HUDEP-2 (cell line): ENCODE results near the gene TCAIM.

Experiments
- DNase-seq, 76 experiments: peaks; one replicate each; lab custom pipeline; 2025; ENCODE audit not compliant: unreplicated experiment in 76 of 76; lab: John Stamatoyannopoulos, UW

TCAIM gene

DNA sequence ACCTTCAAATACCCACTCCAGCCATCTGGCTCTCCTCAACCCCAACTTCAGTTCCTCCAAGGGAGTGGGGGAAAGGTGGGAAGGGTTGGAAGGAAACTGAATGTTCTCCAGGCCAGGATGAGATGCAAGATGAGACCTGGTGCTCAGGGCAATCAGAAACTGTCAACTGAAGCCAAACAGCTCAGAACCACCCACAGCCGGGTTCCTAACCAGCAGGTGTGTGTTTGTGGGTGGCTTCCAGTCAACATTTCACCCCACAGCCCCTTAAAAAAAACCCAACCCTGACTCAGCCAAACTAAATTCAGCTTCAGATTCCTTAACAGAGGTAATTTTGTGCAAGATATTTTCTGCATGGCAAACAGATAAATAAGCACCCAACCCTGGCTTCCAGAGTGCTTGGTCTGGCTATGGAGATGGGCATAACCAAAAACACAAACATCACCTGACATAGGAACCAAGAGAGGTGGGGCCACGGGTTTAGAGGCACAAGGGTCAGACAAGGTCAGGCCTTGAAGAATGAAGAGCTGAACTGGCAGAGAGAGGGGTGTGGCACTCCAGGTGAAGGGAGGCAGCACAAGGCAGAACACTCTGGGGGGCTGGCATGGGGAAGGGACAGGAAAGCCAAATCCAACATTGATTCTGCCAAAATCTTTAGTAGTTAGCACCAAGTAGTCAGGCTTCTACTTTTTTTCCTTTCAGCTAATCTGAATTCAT lies 104.2 kb downstream of the TCAIM start:
- DNase-seq, result no peak

DNA sequence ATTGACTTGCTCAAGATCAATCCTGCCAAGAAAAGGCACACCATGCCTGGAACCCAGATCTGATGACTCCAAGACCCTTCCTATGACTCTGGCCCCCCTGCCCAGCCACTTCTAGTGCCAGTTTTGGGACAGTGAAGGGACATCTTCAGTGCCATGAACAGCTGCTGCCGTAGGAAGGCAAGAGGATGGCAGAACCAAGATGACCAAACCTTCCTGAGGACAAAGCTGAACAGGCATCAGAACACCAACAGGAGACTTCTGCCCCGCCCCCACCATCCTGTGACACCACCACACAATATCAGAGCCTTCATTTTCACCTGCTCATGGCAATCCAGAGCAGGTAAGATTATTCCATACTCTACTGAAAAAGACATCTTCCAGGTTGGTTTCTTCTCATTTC lies 105.9 kb downstream of the TCAIM start:
- DNase-seq, result no peak

DNA sequence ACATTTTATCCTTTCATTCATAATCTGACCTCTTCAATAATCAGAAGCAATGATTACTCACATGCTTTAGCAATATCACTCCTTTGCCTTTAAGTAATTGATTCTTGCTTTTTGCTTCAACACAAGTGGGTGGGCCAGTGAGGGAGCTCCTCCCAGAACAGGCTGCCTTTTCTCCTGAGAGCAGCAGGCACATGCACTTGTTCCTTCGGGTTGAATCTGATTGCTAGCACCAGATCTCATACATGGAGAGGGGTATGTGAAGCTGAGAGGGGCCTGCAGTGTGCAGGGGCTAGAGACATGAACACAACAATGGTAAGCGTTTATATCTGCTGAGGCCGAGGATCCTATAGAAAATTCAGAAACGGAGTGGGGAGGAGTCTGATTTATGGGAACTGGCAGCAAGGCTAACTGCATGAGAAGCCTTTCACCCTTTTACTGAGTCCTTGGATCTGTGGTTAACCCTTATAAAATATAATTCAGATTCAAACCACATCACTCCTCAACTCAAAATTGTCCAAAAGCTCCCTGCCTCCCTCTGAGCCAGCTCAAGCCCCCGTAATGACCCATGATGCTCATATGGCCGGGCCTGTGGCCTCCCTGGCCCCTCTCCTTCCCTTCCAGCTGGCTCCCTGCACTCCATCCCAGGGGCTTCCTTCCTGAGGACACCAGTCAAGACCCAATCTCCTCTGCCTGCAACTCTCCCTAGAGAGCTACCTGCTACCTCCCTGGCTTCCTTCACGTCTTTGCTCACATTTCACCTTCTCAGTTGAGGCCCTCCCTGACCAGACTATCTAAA lies 106.5 kb downstream of the TCAIM start:
- no peak for DNase-seq

GRCh38 chr3:44445786-44446185 lies 107.2 kb downstream of the TCAIM start:
- DNase-seq, result no peak

GRCh38 chr3:44446929-44447328 lies 108.4 kb downstream of the TCAIM start:
- DNase-seq, result no peak

- no peak for DNase-seq
Observed at GRCh38 chr3:44451441-44451840, 112.9 kb downstream of the TCAIM start.

GRCh38 chr3:44454258-44454657 lies 115.7 kb downstream of the TCAIM start:
- no peak for DNase-seq

- DNase-seq, result no peak
Observed at GRCh38 chr3:44455318-44455717, 116.8 kb downstream of the TCAIM start.
